ENCODE data around the gene PDCD5. TPM values are rescaled to one million over a fixed set of nuclear protein-coding genes. Genes with fewer than 3 reads are reported as not detected.

PDCD5 gene
- polyA plus RNA-seq, 1 of the 3 experiments (the other 2 are of a cell fraction), result 188 TPM

- peaks cover 44 to 62% of the 10 kb centered on the region in 2 experiments for H3K36me3 ChIP-seq (replicated peaks in 1 of 2; ENCODE audit: control insufficient read depth in 1 of 2, insufficient read depth in 2 of 2, low read length in 1 of 2)
- ChIA-PET CTCF (interaction anchor here (1.1 kb wide), 1 partner anchor 12 kb away, joined by 3 read pairs; no protein-coding TSS in a partner anchor), POLR2A (no interaction called here)
- peaks cover 4% of the 10 kb centered on the region for H3K79me2 ChIP-seq (ENCODE audit: insufficient read depth)
- no peak overlapping the region for H3K4me2 ChIP-seq
- no peak overlapping the region for H2AFZ ChIP-seq (ENCODE audit: low read depth)
- no peaks in the 10 kb centered on the region for H3K9me2 ChIP-seq
- DNase-seq, result no peak
- H3K27ac ChIP-seq (ENCODE audit: low read depth in 2 of 2, low read length in 1 of 2), result no peak overlapping the region
- no peaks in the 10 kb centered on the region for H3K4me1 ChIP-seq (ENCODE audit: control insufficient read depth in 1 of 2, insufficient read depth in 2 of 2, low read depth in 1 of 2, low read length in 1 of 2)
- TF ChIP-seq RAD21 (IDR thresholded peaks at IDR 0.05; ENCODE audit: low read length) (no peak), EP300 (IDR thresholded peaks at IDR 0.05; ENCODE audit: borderline replicate concordance in 1 of 2, low read depth in 1 of 2, low read length in 1 of 2) (no peak), MXI1 (IDR thresholded peaks at IDR 0.05; ENCODE audit: low read depth, low read length) (no peak), MAX (IDR thresholded peaks at IDR 0.05; ENCODE audit: low read depth) (no peak), FOSL2 (IDR thresholded peaks at IDR 0.05; ENCODE audit: borderline replicate concordance, low read depth) (no peak), MEF2A (IDR thresholded peaks at IDR 0.05; ENCODE audit: borderline replicate concordance, low read depth) (no peak), TEAD4 (IDR thresholded peaks at IDR 0.05; ENCODE audit: borderline replicate concordance, insufficient read depth) (no peak), ELF1 (IDR thresholded peaks at IDR 0.05) (no peak), IRF3 (IDR thresholded peaks at IDR 0.05; ENCODE audit: low read depth, low read length) (no peak), POLR2AphosphoS5 (IDR thresholded peaks at IDR 0.05; ENCODE audit: low read depth, low read length) (no peak), REST (IDR thresholded peaks at IDR 0.05; ENCODE audit: low read depth, low read length) (no peak)
- peaks cover 13% of the 10 kb centered on the region for H3F3A ChIP-seq (replicated peaks; ENCODE audit: insufficient read depth)
- no peak overlapping the region for H3K4me3 ChIP-seq (ENCODE audit: low read depth in 2 of 2, low read length in 1 of 2)
- H3K9ac ChIP-seq, result no peak overlapping the region
- no peaks in the 10 kb centered on the region for H3K27me3 ChIP-seq (ENCODE audit: insufficient read depth)
- H4K20me1 ChIP-seq (ENCODE audit: insufficient read depth), result no peaks in the 10 kb centered on the region
- no peaks in the 10 kb centered on the region for H3K9me3 ChIP-seq
- WGBS (ENCODE audit: low lambda C conversion rate), result over 99% methylated on average over 6 of the region's 6 CpGs
Observed at GRCh38 chr19:32595491-32595890, 14.5 kb downstream of the PDCD5 start.

- ChIA-PET POLR2A (no interaction called here), CTCF (interaction anchor here (1.0 to 1.8 kb wide), 5 partner anchors 14 to 81 kb away, joined by 4 to 6 read pairs (median 4); partner anchors contain the start of gene PDCD5)
- no peaks in the 10 kb centered on the region for H3K27me3 ChIP-seq (ENCODE audit: insufficient read depth)
- TF ChIP-seq YY1 (IDR thresholded peaks at IDR 0.05; ENCODE audit: low read depth) (no peak), CHD2 (IDR thresholded peaks at IDR 0.05; ENCODE audit: low read length, partially characterized antibody) (no peak), FOSL2 (IDR thresholded peaks at IDR 0.05; ENCODE audit: borderline replicate concordance, low read depth) (no peak), FOXM1 (IDR thresholded peaks at IDR 0.05; ENCODE audit: low read depth) (no peak)
- peaks cover 13% of the 10 kb centered on the region for H3F3A ChIP-seq (replicated peaks; ENCODE audit: insufficient read depth)
- H3K9me3 ChIP-seq, result no peaks in the 10 kb centered on the region
- no peak for DNase-seq
- no peaks in the 10 kb centered on the region for H3K79me2 ChIP-seq (ENCODE audit: insufficient read depth)
- H3K4me2 ChIP-seq, result no peak overlapping the region
- H3K9me2 ChIP-seq, result no peaks in the 10 kb centered on the region
- H3K9ac ChIP-seq, result no peak overlapping the region
- WGBS (ENCODE audit: low lambda C conversion rate), result 95% methylated on average over 11 of the region's 11 CpGs
- H2AFZ ChIP-seq (ENCODE audit: low read depth), result no peak overlapping the region
- H3K36me3 ChIP-seq (replicated peaks in 1 of 2; ENCODE audit: control insufficient read depth in 1 of 2, insufficient read depth in 2 of 2, low read length in 1 of 2), result peaks cover 52 to 79% of the 10 kb centered on the region in 2 experiments
- no peaks in the 10 kb centered on the region for H4K20me1 ChIP-seq (ENCODE audit: insufficient read depth)
- no peak overlapping the region for H3K27ac ChIP-seq (ENCODE audit: low read depth in 2 of 2, low read length in 1 of 2)
- H3K4me1 ChIP-seq (ENCODE audit: control insufficient read depth in 1 of 2, insufficient read depth in 2 of 2, low read depth in 1 of 2, low read length in 1 of 2), result no peaks in the 10 kb centered on the region
- H3K4me3 ChIP-seq (ENCODE audit: low read depth in 2 of 2, low read length in 1 of 2), result no peak overlapping the region
Observed at GRCh38 chr19:32598022-32598421, 17.0 kb downstream of the PDCD5 start.
